ENCODE measurements around the gene STX11.

STX11 gene

GRCh38 chr6:144219056-144219685 lies 68.9 kb downstream of the STX11 start:
- peak; percentile 63 for TF ChIP-seq CTCF (IDR thresholded peaks at IDR 0.05; ENCODE audit: low read depth, low read length)
- no peak overlapping the region for H3K4me3 ChIP-seq (replicated peaks in 1 of 2; ENCODE audit: low read depth in 2 of 2, low read length in 2 of 2)
- DNase-seq (ENCODE audit: low read depth in 2 of 2): peak; percentile 75 to 77

GRCh38 chr6:144220031-144220790 lies 69.9 kb downstream of the STX11 start:
- no peak for DNase-seq (ENCODE audit: low read depth in 2 of 2)
- H3K4me3 ChIP-seq (replicated peaks in 1 of 2; ENCODE audit: low read depth in 2 of 2, low read length in 2 of 2): no peak overlapping the region
- no peak for TF ChIP-seq CTCF (IDR thresholded peaks at IDR 0.05; ENCODE audit: low read depth, low read length)

GRCh38 chr6:144223686-144224085 lies 73.4 kb downstream of the STX11 start:
- DNase-seq (ENCODE audit: low read depth in 2 of 2): peak in 1 of 2 donors; percentile 18
- no peak for TF ChIP-seq CTCF (IDR thresholded peaks at IDR 0.05; ENCODE audit: low read depth, low read length)
- H3K4me3 ChIP-seq (replicated peaks in 1 of 2; ENCODE audit: low read depth in 2 of 2, low read length in 2 of 2): no peak overlapping the region

GRCh38 chr6:144231721-144232120 lies 81.4 kb downstream of the STX11 start:
- no peak overlapping the region for H3K4me3 ChIP-seq (replicated peaks in 1 of 2; ENCODE audit: low read depth in 2 of 2, low read length in 2 of 2)
- no peak for TF ChIP-seq CTCF (IDR thresholded peaks at IDR 0.05; ENCODE audit: low read depth, low read length)

GRCh38 chr6:144232176-144232831 lies 82.0 kb downstream of the STX11 start:
- DNase-seq (ENCODE audit: low read depth in 2 of 2): no peak
- no peak for TF ChIP-seq CTCF (IDR thresholded peaks at IDR 0.05; ENCODE audit: low read depth, low read length)
- no peak overlapping the region for H3K4me3 ChIP-seq (replicated peaks in 1 of 2; ENCODE audit: low read depth in 2 of 2, low read length in 2 of 2)

More at GRCh38 chr6:144231721-144232120, 81.4 kb downstream of the STX11 start:
- no peak for DNase-seq (ENCODE audit: low read depth in 2 of 2)

- H3K4me3 ChIP-seq (replicated peaks in 1 of 2; ENCODE audit: low read depth in 2 of 2, low read length in 2 of 2): no peak overlapping the region
- DNase-seq (ENCODE audit: low read depth in 2 of 2): no peak
- no peak for TF ChIP-seq CTCF (IDR thresholded peaks at IDR 0.05; ENCODE audit: low read depth, low read length)
These were observed 82.5 kb downstream of the STX11 start for GRCh38 chr6:144232832-144233230.

All from cardiac fibroblast (primary cell).